Upper lobe of right lung (tissue), 1 donor: ENCODE results near the gene HIF3A. TPM values are rescaled to one million over a fixed set of nuclear protein-coding genes. Genes with fewer than 3 reads are reported as not detected.
"Not testable (repeated sequence)": the region's sequence is repeated elsewhere in the genome, so short reads cannot be mapped to it uniquely, and the experiment has no call there.

ENCODE experiments used
- ATAC-seq: fragments of 200-7000 bp; cut with Tn5 transposase; one replicate; pipeline ENCODE4 v1.9.1; 2020; ENCODE audit warnings: mild to moderate bottlenecking, moderate library complexity
- DNase-seq: peaks from one replicate; pipeline ENCODE4 v3.0.0-alpha.2; 2020
- H3K27ac ChIP-seq: fragments of 200-600 bp; one replicate; pipeline ENCODE4 v1.8.0; 2022
- H3K27me3 ChIP-seq: fragments of 200-600 bp; one replicate; pipeline ENCODE4 v1.8.0; 2022; ENCODE audit warnings: mild to moderate bottlenecking
- H3K36me3 ChIP-seq: fragments of 200-600 bp; one replicate; pipeline ENCODE4 v1.8.0; 2022
- H3K4me1 ChIP-seq: fragments of 200-600 bp; one replicate; pipeline ENCODE4 v1.8.0; 2022
- H3K4me3 ChIP-seq: fragments of 200-600 bp; one replicate; pipeline ENCODE4 v1.8.0; 2022; ENCODE audit warnings: mild to moderate bottlenecking
- H3K9me3 ChIP-seq: fragments of 200-600 bp; one replicate; pipeline ENCODE4 v1.8.0; 2022
- intact Hi-C: fragments of 100-400 bp; cut with DNase I; formaldehyde crosslinking; loops from one replicate; pipeline ENCODE4 v1.11.0; 2022
- total RNA-seq: library from RNA; stranded (reverse); fragmentation: NEBNext Ultra II Directional; extraction: Animal tissue kit (Norgen Biotek cat#: 25700); gene quantifications from one replicate; pipeline ENCODE4 v1.2.1, GENCODE V29; 2021
- TF ChIP-seq, protein P1 (sequence below): fragments of 200-600 bp; IDR thresholded peaks from one replicate; pipeline ENCODE4 v1.8.0; 2022; ENCODE audit warnings: antibody characterized with exemption
- donor health status: DM: no; HTN: yes; CAD: no; lungs with severe emphysema.

HIF3A gene
- total RNA-seq, 1 donor from 2014 or later: 63.1 TPM

DNA sequence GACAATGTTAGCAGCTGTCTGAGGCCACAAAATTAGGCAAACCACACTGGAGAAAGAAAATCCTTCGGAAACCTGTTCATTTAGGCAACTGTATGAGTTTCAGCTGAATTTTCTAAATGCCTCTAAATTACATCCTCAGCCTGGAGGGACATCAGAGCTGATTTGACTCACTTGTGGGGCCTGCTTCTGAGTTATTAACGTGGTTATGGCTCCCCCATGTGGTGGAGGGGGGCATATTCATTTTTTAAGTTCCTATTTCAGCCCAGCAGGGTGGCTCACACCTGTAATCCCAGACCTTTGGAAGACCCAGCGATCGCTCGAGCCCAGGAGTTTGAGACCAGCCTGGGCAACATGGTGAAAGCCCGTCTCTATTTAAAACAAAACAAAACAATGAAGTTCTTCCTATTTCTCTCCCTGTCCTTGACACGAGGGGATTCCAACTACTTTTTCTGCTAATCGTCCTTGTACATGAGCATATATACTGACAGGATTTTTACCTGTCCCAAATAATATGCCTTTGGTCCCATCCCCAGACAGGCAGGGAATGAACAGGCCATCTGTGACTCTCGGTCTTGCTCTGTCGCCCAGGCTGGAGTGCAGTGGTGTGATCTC, 31.5 kb upstream of the HIF3A start:
- H3K27ac ChIP-seq: no peak overlapping the region
- DNase-seq: no peak
- no peaks in the 10 kb centered on the region for H3K4me1 ChIP-seq
- TF ChIP-seq, protein P1, sequence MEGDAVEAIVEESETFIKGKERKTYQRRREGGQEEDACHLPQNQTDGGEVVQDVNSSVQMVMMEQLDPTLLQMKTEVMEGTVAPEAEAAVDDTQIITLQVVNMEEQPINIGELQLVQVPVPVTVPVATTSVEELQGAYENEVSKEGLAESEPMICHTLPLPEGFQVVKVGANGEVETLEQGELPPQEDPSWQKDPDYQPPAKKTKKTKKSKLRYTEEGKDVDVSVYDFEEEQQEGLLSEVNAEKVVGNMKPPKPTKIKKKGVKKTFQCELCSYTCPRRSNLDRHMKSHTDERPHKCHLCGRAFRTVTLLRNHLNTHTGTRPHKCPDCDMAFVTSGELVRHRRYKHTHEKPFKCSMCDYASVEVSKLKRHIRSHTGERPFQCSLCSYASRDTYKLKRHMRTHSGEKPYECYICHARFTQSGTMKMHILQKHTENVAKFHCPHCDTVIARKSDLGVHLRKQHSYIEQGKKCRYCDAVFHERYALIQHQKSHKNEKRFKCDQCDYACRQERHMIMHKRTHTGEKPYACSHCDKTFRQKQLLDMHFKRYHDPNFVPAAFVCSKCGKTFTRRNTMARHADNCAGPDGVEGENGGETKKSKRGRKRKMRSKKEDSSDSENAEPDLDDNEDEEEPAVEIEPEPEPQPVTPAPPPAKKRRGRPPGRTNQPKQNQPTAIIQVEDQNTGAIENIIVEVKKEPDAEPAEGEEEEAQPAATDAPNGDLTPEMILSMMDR: peak; percentile 88
- no peaks in the 10 kb centered on the region for H3K36me3 ChIP-seq
- peak; percentile 94 for ATAC-seq
- peaks cover 29% of the 10 kb centered on the region for H3K27me3 ChIP-seq
- intact Hi-C loops: no loop called here
- no peaks in the 10 kb centered on the region for H3K9me3 ChIP-seq
- H3K4me3 ChIP-seq: no peak overlapping the region

DNA sequence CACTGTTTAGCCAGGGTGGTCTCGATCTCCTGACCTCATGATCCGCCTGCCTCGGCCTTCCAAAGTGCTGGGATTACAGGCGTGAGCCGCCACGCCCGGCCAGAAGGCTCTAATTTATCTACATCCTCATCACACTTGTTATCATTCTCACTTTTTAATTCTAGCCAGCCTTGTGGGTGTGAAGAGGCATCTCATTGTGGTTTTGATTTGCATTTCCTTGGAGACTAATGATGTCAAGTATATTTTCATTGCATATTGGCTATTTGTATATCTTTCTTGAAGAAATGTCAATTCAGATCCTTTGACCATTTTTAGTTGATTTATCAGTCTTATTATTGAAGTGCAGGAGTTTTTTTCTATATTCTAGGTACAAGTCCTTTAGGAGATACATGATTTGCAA, 27.7 kb upstream of the HIF3A start:
- no peaks in the 10 kb centered on the region for H3K36me3 ChIP-seq
- intact Hi-C loops: no loop called here
- TF ChIP-seq, protein P1: no peak
- H3K4me1 ChIP-seq: no peaks in the 10 kb centered on the region
- DNase-seq: no peak
- H3K9me3 ChIP-seq: no peaks in the 10 kb centered on the region
- no peak overlapping the region for H3K4me3 ChIP-seq
- no peak overlapping the region for H3K27ac ChIP-seq
- peaks cover 37% of the 10 kb centered on the region for H3K27me3 ChIP-seq
- ATAC-seq: no peak

DNA sequence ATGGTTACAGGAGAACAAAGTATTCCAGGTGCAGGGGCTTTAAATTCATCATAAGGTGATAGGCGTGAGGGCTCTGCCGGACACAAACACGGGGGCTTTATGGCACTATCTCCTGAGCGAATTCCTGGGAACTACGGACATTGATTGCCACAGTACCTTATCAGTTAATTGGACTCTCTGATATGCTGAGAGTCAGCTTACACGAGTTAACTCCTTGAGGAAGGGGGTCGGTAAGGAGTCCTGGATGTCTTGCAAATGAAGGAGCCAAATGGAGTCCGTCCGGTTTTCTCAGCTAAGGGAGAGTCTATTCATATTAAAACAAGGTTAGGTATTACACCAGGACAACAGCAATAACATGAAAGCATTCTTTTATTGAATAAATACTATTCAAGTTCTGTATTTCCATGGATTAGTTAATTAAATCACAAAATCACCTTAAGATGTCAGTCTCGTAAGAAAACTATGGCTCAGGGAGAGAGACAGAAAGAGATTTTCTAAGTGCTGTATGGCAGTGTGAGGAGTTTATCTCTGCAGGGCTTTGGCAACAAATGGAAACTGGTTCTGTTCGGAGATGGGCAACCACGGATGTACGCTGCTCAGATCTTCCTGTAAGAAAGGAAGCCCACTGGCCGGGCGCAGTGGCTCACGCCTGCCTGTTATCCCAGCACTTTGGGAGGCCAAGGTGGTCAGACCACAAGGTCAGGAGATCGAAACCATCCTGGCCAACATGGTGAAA, 26.2 kb upstream of the HIF3A start:
- Histone ChIP-seq H3K36me3 (no peaks in the 10 kb centered on the region), H3K27ac (no peak overlapping the region), H3K9me3 (no peaks in the 10 kb centered on the region), H3K27me3 (peaks cover 37% of the 10 kb centered on the region), H3K4me1 (no peaks in the 10 kb centered on the region), H3K4me3 (no peak overlapping the region)
- no peak for ATAC-seq
- intact Hi-C loops: no loop called here
- DNase-seq: no peak
- TF ChIP-seq, protein P1: no peak

DNA sequence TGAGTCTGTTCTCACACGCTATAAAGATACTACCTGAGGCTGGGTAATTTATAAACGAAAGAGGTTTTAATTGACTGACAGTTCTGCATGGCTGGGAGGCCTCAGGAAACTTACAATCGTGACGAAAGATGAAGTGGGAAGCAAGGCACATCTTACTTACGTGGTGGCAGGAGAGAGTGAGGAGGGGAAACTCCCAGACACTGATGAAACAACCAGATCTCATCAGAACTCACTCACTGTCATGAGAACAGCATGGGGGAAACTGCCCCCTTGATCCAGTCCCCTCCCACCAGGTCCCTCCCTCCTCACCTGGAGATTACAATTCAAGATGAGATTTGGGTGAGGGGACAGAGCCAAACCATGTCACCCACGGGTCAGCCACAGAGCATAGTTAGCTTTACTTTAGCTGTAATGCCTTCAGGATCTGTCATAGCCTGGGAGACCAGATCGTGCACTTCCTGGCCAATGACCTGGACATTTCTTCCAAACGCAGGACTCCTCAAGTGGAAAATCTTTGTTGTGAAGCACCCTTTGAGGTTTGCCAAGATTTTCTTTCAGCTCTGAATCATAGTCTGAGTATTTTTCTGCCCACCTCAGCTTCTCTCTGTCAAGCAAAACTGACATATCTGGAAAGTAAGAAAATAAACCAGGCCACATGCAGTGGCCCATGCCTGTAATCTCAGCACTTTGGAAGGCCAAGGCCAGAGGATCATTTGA, 25.2 kb upstream of the HIF3A start:
- H3K27me3 ChIP-seq: peaks cover 37% of the 10 kb centered on the region
- peak; percentile 58 for ATAC-seq
- intact Hi-C loops: no loop called here

DNA sequence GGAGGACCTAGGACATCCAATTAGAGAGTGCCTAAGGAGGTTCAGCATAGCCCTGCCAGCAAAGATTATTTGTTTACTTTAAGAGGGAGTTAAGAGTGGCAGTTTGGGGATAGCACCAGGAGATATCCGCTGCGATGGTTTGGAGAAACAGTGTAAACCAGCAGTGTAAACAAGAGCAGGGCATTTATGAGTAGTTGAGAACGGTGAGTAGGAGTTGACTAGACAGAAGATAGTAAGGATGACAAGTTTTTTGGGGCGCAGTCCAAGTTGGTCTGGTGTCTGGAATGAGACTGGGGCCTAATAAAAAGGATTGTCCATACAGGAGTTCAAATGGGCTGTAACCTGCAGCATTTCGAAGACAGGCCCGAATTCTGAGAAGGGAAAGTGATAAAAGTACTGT, 22.9 kb upstream of the HIF3A start:
- ATAC-seq, H3K27ac ChIP-seq, H3K4me1 ChIP-seq, H3K36me3 ChIP-seq, H3K9me3 ChIP-seq, H3K4me3 ChIP-seq, intact Hi-C loops, DNase-seq: not testable (repeated sequence)
- peaks cover 19% of the 10 kb centered on the region for H3K27me3 ChIP-seq

More for the DNA sequence above, 25.2 kb upstream of the HIF3A start:
- no peak for DNase-seq
- Histone ChIP-seq H3K36me3 (no peaks in the 10 kb centered on the region), H3K9me3 (no peaks in the 10 kb centered on the region), H3K4me3 (no peak overlapping the region), H3K27ac (no peak overlapping the region), H3K4me1 (no peaks in the 10 kb centered on the region)
- TF ChIP-seq, protein P1: no peak

DNA sequence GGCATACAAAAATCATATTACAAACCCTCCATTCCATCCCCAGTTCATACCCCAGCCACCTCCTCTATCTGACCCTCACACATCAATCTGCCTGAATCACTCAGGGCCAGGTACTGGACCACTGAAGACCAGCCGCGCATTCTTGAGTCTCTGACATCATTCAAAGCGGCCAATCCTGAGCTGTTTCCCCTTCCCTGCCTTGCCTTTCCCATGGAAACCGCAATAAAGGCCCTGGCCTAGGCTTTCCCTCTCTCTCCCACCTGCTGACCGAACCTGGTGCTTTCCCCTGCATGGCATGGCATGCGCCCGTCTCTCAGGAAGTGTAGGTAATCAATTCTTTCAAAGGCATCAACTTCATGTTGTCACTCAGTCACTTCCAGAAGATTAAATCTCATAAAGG, 17.7 kb upstream of the HIF3A start:
- TF ChIP-seq, protein P1: no peak
- ATAC-seq (no peak), DNase-seq (no peak)
- H3K27me3 ChIP-seq: no peaks in the 10 kb centered on the region
- H3K27ac ChIP-seq: no peak overlapping the region
- H3K36me3 ChIP-seq: no peaks in the 10 kb centered on the region
- intact Hi-C loops: no loop called here
- no peaks in the 10 kb centered on the region for H3K9me3 ChIP-seq
- peaks cover 12% of the 10 kb centered on the region for H3K4me1 ChIP-seq
- no peak overlapping the region for H3K4me3 ChIP-seq
